Activated B cell treated with CpG ODN at 0.5 μM for 24 hours (primary cell): Measurements from ENCODE around the gene CKMT1A. TPM values are rescaled to one million over a fixed set of nuclear protein-coding genes. Genes with fewer than 3 reads are reported as not detected.
A peak's percentile ranks its signal among the peaks of the same experiment; 100 is the strongest.
"Not testable (repeated sequence)": the region's sequence is repeated elsewhere in the genome, so short reads cannot be mapped to it uniquely, and the experiment has no call there.

Experiments
- ATAC-seq: fragments of 200-7000 bp; cut with Tn5 transposase; one replicate; pipeline ENCODE4 v1.10.0; 2021; ENCODE audit warnings: low read depth, mild to moderate bottlenecking, moderate library complexity
- CTCF ChIA-PET: fragments of 350-600 bp; sonication (Branson Sonifier 250); formaldehyde crosslinking; loops from one replicate; lab custom pipeline; 2021; ENCODE audit warnings: antibody characterized with exemption; lab: Charles Lee
- POLR2A ChIA-PET: fragments of 350-600 bp; sonication (Branson Sonifier 250); formaldehyde crosslinking; loops from one replicate; lab custom pipeline; 2021; ENCODE audit warnings: antibody characterized with exemption; lab: Charles Lee
- DNase-seq: peaks from one replicate; pipeline ENCODE4 v3.0.0; 2022
- H3K27ac Mint-ChIP-seq: one replicate; pipeline ENCODE4 v1.8.0; 2020; ENCODE audit warnings: mixed read lengths
- H3K27me3 Mint-ChIP-seq: one replicate; pipeline ENCODE4 v1.8.0; 2021; ENCODE audit warnings: mixed read lengths
- H3K36me3 Mint-ChIP-seq: one replicate; pipeline ENCODE4 v1.8.0; 2021; ENCODE audit warnings: low read depth, mixed read lengths
- H3K4me1 Mint-ChIP-seq: one replicate; pipeline ENCODE4 v1.8.0; 2021; ENCODE audit warnings: mixed read lengths
- H3K4me3 Mint-ChIP-seq: one replicate; pipeline ENCODE4 v1.8.0; 2020; ENCODE audit warnings: mild to moderate bottlenecking, mixed read lengths
- H3K9me3 Mint-ChIP-seq: one replicate; pipeline ENCODE4 v1.8.0; 2020; ENCODE audit warnings: mixed read lengths
- intact Hi-C: fragments of 100-400 bp; cut with micrococcal nuclease; formaldehyde crosslinking; loops from one replicate; pipeline ENCODE4 v1.15.1; 2024
- total RNA-seq: library from RNA; stranded (reverse); gene quantifications from 2 replicates; pipeline ENCODE4 v1.2.3, GENCODE V29; 2022
- TF ChIP-seq, protein P1 (sequence below): fragments of 200-600 bp; IDR thresholded peaks from one replicate; pipeline ENCODE4 v1.8.0; 2022; ENCODE audit warnings: antibody characterized with exemption, mild to moderate bottlenecking

Gene CKMT1A
- total RNA-seq, result not detected in 2 replicates

DNA sequence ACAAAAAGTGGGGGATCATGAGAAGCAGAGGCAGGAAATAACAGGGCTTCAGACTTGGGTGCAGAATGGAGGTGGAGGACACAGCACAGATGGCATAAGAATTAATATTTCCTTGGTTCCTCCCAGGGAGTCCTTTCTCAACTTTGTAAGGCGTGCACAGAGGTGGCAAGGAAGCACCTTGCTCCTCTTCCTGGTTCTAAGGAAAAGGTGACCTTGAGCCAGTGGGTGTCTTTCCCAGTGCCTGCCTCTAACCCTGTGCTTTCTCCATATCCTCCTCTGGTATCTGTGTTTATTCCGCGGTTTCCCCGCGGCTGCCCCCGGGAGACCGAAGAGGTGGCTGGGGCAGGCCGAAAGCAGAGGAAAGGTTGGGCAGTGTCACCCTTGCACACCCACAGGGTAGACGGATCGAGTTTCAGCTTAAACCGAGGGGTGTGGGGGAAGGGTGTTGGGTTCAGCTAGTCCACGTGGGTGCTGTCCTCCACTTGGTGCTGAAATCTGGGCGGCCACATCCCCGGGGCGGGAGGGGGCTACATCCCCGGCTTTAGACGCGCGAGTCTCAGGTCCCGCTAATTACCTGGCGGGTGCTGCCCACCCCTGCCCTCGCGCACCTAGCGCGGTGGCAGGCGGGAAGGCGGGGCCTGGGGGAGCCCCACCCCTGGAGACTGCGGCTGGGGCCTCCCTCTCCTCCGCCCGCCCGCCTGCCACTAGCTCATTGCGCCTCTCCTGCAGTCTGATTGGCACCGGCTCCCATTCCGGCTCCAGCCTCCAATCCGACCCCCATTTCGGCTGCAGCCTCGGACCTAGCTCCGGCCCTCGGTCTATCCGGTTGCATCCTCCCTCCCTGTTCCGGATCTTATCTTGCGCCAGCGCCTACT is at the start of gene CKMT1A:
Gene CKMT1A, plus strand, starts transcription at position 712 of the 875 bp plus-strand sequence. CDS start 192 bp downstream, outside the sequence.
- H3K27me3 Mint-ChIP-seq, result peaks cover 11% of the 10 kb centered on the region
- H3K27ac Mint-ChIP-seq, DNase-seq, H3K9me3 Mint-ChIP-seq, H3K4me1 Mint-ChIP-seq, POLR2A ChIA-PET, H3K36me3 Mint-ChIP-seq, H3K4me3 Mint-ChIP-seq, CTCF ChIA-PET, intact Hi-C loops: not testable (repeated sequence)
- peak; percentile 6 for ATAC-seq

DNA sequence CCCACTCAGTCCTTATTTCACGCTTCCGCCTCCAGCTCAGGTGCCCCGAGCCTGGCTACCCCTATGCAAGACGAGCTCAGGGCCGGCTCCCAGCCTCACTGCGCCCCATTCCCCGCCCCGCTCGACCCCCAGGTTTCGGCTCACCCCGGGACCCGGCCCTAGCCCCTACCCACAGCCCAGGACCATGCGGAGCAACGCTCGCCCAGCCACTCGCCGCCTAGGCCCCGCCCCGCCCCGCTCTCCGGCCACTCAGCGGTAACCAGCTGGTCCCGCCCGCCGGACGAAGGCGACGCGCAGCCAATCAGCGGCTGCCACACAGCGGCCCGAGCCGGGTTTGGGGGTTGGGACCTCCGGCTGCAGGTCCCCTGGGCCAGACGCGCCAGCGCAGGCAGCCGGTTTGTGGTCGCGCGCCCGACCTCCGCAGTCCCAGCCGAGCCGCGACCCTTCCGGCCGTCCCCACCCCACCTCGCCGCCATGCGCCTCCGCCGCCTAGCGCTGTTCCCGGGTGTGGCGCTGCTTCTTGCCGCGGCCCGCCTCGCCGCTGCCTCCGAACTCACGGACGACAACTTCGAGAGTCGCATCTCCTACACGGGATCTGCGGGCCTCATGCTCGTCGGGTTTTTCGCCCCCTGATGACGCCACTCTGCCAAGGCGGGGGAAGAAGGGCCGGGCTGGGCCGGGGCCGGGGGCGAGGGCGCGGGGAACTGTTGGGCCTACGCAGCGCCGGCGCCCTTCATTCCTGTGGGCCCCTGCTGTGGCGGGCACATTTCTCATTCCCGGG is 44.8 kb upstream of the CKMT1A start, which contains the start of gene CATSPER2:
Gene CATSPER2, minus strand, starts transcription at position 196 of the 781 bp plus-strand sequence. CDS start 783 bp downstream, outside the sequence.
- no peak for DNase-seq
- Mint-ChIP-seq H3K36me3 (peaks cover 25% of the 10 kb centered on the region), H3K9me3 (no peaks in the 10 kb centered on the region), H3K27ac (no peak within 1 kb of the TSS), H3K27me3 (no peaks in the 10 kb centered on the region), H3K4me1 (peaks cover 13% of the 10 kb centered on the region), H3K4me3 (no peak within 1 kb of the TSS)
- no peak for ATAC-seq
- TF ChIP-seq, protein P1, sequence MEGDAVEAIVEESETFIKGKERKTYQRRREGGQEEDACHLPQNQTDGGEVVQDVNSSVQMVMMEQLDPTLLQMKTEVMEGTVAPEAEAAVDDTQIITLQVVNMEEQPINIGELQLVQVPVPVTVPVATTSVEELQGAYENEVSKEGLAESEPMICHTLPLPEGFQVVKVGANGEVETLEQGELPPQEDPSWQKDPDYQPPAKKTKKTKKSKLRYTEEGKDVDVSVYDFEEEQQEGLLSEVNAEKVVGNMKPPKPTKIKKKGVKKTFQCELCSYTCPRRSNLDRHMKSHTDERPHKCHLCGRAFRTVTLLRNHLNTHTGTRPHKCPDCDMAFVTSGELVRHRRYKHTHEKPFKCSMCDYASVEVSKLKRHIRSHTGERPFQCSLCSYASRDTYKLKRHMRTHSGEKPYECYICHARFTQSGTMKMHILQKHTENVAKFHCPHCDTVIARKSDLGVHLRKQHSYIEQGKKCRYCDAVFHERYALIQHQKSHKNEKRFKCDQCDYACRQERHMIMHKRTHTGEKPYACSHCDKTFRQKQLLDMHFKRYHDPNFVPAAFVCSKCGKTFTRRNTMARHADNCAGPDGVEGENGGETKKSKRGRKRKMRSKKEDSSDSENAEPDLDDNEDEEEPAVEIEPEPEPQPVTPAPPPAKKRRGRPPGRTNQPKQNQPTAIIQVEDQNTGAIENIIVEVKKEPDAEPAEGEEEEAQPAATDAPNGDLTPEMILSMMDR, result no peak
- CTCF ChIA-PET, result no interaction called here
- intact Hi-C loops, result no loop called here
- POLR2A ChIA-PET, result no interaction called here

DNA sequence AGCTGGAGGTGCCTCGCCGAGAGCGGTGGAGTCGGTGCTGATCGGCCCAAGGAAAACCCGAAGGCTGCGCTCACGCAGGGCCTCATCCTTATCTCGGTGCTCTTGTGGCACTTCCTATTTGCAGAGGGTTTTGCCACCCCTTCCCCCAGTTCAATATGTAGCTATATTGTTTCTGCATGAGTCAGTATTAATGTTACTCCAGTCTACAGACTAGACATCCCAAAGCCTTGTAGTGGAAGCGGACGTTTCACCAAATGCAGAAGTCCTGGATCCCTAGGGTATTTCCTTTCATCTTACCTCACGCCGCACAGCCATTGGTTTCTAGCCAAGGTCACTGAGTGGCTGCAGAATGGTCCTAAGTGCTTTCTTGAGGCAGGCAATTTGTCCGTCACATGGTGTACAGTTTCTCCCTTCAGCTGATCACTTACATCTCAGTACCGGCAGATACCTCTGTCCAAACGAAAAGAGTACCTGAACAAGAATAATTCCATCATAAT is 44.2 kb upstream of the CKMT1A start:
- peak; percentile 64 for ATAC-seq
- H3K9me3 Mint-ChIP-seq, CTCF ChIA-PET, DNase-seq, POLR2A ChIA-PET, intact Hi-C loops, H3K27me3 Mint-ChIP-seq, H3K27ac Mint-ChIP-seq, H3K4me3 Mint-ChIP-seq: not testable (repeated sequence)
- Mint-ChIP-seq H3K4me1 (peaks cover 13% of the 10 kb centered on the region), H3K36me3 (peaks cover 25% of the 10 kb centered on the region)

DNA sequence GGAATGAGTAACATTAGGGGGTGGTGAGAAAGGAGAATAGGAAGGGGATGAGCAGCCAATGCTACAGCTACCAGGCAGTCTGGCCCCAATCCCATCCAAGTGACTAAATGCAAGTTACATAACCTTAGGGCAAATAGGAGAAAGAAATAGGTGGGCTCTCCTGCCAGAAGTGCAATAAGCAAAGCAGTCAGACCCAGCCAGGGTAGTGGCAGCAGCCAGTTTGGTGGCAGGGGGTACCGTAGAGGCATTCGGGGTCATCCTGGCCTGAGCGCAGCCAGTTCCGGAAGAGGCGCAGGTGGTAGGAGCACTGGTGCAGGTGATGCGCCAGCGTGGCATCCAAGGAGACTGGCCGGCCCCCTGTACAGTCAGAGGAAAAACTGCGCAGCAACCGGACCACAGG is 33.9 kb upstream of the CKMT1A start:
- H3K27ac Mint-ChIP-seq, H3K4me3 Mint-ChIP-seq, H3K9me3 Mint-ChIP-seq, CTCF ChIA-PET, H3K27me3 Mint-ChIP-seq, ATAC-seq, H3K4me1 Mint-ChIP-seq, POLR2A ChIA-PET, intact Hi-C loops, DNase-seq, H3K36me3 Mint-ChIP-seq: not testable (repeated sequence)

DNA sequence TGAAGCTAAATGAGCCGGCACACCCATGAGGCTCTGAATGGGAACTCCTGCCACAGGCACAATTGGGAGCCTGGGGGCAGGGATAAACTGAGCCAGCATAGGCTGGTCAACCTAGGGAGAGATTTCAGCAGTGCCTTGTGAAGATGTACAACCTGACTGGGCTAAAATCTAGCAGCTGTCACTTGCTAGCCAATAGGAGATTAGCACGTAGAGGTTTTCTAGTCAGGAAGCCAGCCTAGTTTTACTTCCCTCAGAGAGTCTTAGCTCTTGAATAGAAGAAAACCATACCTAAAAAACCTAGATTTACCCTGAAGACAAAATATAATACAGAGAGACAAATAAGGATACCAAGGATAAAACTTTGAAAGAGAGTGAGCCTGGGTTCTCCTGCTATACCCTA is 31.4 kb upstream of the CKMT1A start:
- H3K4me1 Mint-ChIP-seq, intact Hi-C loops, H3K9me3 Mint-ChIP-seq, H3K36me3 Mint-ChIP-seq, CTCF ChIA-PET, H3K27ac Mint-ChIP-seq, DNase-seq, POLR2A ChIA-PET, H3K27me3 Mint-ChIP-seq, H3K4me3 Mint-ChIP-seq: not testable (repeated sequence)
- peak; percentile 37 for ATAC-seq

DNA sequence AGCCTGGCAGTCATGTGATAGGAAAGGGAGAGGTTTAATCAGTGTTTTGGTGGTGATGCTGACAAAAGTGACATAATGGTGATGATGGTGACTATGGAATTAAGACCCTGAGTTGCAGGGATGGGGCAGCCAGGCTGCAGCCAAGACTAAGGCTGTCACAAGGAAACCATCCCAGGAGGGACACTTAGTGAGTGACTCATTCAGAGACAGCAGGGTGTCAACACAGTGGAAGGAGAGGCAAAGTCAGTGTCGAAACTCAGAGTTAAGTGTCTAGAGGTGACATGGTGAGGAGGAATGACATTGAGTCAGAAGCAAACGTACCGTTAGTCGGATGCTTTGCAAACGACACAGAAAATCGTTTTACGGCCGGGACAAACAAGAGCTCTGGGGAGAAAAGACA is 30.3 kb upstream of the CKMT1A start:
- H3K36me3 Mint-ChIP-seq, POLR2A ChIA-PET, H3K4me1 Mint-ChIP-seq, ATAC-seq, H3K9me3 Mint-ChIP-seq, H3K4me3 Mint-ChIP-seq, intact Hi-C loops, H3K27ac Mint-ChIP-seq, DNase-seq, H3K27me3 Mint-ChIP-seq, CTCF ChIA-PET: not testable (repeated sequence)

DNA sequence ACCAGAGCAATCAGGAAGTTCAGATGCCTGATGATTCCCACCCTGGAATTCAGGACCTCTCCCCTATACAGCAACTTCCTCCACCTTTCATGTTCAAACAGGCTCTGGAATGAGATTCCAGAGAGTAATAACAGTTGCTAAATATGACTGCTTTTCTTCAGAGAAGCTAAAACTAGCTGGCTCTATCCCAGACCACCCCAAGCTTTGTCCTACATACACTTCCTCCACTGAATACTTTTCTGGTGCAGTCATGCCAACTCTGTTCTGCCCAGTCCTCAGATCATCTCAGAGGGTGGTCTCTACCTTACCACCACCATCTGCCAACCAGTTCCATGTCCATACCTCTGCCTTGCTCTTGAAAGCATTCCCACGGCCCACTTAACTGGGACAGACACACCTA is 27.5 kb upstream of the CKMT1A start:
- ATAC-seq, H3K27me3 Mint-ChIP-seq, H3K9me3 Mint-ChIP-seq, intact Hi-C loops, H3K27ac Mint-ChIP-seq, H3K4me1 Mint-ChIP-seq, POLR2A ChIA-PET, CTCF ChIA-PET, H3K36me3 Mint-ChIP-seq, DNase-seq, H3K4me3 Mint-ChIP-seq: not testable (repeated sequence)

DNA sequence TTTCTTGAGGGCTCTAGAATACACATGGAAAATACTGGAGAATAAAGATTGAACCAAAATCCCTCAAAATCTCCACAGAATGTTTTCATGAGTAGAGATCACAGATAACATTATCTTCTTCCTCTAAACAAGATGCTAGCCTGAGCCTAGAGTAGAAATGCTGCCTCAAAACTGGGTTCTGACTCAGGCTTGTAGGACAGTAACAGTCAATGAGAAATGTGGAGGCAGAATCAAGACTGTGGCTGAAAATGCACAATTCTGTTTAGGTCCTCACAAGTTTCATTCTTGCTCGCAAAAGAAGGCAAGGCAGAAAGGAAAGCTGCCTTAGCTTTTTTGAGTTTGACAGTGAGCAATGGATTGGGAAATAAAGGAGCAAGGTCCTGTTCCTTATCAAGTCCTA is 19.5 kb upstream of the CKMT1A start:
- CTCF ChIA-PET, intact Hi-C loops, H3K27me3 Mint-ChIP-seq, H3K9me3 Mint-ChIP-seq, H3K4me1 Mint-ChIP-seq, H3K27ac Mint-ChIP-seq, POLR2A ChIA-PET, H3K4me3 Mint-ChIP-seq, ATAC-seq, DNase-seq, H3K36me3 Mint-ChIP-seq: not testable (repeated sequence)

DNA sequence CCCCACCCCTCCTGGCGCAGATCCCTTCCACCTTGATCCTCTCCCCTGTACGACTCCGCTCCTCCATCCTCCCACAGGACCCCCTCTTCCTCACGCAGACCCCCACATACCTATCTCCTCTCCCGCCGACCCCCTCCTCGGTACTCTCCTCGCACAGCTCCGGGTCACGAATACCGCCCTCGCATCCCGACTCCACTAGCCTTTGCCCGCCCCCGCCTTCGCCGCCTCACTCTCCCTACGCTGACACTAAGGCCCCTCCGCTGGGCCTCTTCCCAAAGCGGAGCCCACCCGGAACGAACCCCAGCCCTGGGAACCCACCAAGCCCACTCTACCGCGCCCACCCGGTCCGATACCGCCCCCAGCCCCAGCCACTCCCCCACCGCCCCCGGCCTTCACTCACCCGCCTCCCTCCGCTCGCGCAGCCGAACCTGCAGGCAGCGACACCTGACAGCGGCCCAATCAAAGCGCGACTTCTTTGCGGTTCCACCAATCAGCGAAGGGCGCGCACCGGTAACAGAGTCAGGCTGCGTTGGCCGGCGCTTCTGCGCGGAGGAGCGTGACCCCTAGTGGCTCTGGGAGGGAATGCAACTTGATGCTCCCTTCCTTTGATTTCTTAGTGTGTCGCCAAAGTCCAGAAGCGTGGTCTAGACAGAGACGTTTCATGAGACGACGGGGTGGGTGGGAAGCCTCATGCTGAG is 3.9 kb upstream of the CKMT1A start:
- H3K27ac Mint-ChIP-seq, H3K36me3 Mint-ChIP-seq, DNase-seq, H3K4me3 Mint-ChIP-seq, H3K27me3 Mint-ChIP-seq, H3K4me1 Mint-ChIP-seq, POLR2A ChIA-PET, intact Hi-C loops, H3K9me3 Mint-ChIP-seq, CTCF ChIA-PET: not testable (repeated sequence)
- ATAC-seq, result peak; percentile 97

DNA sequence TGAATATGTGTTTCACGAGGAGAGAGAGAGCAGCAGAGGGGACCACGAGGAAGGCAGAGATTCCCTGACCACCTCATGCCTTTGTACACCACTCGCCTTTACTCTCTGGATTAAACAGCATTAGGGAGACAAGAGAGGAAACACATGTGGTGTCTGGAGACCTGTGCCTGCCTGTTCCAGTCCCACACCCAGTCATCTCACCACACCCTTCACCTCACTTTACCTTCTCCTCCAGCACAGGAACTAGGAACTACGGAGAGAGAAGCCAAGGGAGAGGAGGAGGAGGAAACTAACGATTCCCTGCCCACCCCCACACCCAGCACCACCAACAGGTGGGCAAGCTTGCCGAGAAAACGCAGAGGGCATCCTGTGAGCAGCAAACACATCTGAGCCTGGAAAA is 980 bp upstream of the CKMT1A start:
- H3K9me3 Mint-ChIP-seq, H3K4me1 Mint-ChIP-seq, intact Hi-C loops, H3K4me3 Mint-ChIP-seq, H3K36me3 Mint-ChIP-seq, POLR2A ChIA-PET, H3K27ac Mint-ChIP-seq, DNase-seq, CTCF ChIA-PET, H3K27me3 Mint-ChIP-seq, ATAC-seq: not testable (repeated sequence)
